GM18508 (cell line): ENCODE results near the gene NR3C2.

ENCODE experiments used
- ATAC-seq: cut with Tn5 transposase; IDR thresholded peaks from one replicate; pipeline ENCODE4 v1.9.1; 2021; ENCODE audit warnings: moderate number of reproducible peaks; ENCODE audit not compliant: insufficient read depth, unreplicated experiment

NR3C2 gene

GRCh38 chr4:148435654-148436406 is 6.4 kb downstream of the NR3C2 start:
- no peak for ATAC-seq

DNA sequence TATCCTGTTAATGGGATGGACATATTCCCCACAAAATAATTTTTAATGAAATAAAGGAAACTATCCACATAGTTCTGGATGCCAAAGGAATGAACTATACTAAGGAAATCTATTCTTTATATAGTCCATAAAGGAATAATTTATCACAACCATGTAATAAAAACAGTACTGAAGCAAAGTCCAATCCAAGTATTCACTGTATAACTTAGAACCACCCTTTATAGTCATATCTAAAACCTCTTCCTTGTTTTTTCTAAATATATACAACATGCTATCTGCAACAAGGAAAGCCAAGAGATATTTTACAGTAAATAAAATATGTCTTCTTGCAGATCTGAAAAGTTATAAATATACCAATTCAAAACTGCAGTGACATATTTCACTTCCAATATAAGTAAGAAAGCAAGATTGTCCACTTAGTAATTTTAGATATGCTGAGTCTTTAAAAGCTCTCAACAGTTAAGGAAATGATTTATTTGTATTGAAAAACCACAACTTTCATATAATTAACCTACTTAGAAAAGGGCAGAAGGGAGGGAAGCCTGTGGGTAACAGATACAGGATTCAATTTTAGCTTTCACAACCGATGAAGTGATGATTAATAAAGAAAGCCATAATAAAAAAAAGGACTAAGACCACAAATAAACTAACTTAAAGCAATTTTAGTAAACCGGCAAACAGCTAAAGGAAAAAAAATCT is 8.0 kb downstream of the NR3C2 start:
- peak; percentile 65 for ATAC-seq

DNA sequence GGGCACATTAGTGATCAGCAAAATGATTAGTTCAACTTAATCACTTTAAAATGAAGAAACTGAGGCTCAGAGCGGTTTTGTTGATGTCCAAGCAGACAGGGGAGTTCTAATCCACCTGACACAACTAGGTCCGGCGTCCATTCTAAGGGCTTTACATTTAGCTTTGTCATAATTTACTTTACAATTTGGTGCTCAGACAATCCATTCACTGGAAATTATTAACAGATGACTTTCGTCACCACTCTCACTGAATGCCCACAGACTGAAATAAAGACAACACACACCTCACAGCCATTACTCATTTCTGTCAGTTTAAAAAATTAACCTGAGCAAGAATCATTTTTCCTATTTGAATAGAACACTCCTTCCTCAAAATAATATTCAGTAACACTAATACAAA is 10.8 kb downstream of the NR3C2 start:
- no peak for ATAC-seq

- no peak for ATAC-seq
Measured at GRCh38 chr4:148430854-148431253, 11.4 kb downstream of the NR3C2 start.

GRCh38 chr4:148429206-148429605 is 13.0 kb downstream of the NR3C2 start:
- no peak for ATAC-seq

DNA sequence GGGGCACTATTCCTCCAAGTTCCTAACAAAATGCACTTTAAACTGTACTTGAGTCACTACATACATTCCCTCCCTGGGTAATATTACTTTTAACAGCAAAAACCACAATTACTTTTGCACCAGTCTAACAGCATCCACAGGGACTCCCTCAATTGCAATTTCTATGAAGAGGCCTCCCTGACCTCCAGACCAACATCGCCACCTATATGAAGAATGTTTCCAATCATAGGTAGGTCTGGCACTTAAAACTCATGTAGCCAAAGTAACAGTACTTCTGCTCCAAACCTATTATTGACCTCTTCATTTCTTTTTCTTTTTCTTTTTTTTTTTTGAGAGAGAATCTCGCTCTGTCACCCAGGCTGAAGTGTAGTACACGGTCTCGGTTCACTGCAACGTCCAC is 15.6 kb downstream of the NR3C2 start:
- no peak for ATAC-seq

DNA sequence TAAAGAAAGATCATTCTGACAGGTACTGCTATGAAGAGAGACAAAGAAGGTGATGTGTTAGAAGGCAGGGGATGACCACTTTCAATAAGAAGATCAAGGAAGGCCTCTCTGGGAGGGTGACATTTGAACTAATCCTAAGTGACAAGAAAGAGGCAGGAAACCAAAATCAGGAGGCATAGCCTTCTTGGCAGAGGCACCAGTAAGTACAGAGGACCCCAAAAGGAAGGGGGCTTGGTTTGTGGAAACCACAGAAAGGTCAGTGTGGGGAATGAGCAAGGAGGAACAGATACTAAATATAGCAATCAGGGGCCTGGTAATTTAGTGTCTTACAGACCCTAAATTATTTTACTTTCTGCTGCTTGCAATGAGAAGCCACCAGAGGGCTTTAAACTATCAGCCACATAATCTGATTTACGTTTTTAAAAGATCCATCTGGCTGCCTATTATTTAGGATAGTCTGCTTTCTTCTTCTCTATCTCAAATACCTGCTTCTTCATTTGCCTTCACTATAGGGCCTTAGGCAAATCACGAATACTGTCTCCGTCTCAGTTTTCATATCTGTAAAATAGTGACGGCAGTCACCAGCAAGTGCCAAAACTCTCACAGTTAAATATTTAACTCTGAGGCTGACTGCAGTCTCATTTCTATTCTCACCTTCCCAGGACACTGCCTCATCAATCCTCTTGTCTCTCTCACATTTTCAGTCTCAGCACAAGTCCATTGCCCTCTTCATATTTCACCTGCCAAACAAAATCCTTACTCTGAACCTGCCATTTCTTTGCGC is 16.7 kb downstream of the NR3C2 start:
- ATAC-seq = peak; percentile 97

DNA sequence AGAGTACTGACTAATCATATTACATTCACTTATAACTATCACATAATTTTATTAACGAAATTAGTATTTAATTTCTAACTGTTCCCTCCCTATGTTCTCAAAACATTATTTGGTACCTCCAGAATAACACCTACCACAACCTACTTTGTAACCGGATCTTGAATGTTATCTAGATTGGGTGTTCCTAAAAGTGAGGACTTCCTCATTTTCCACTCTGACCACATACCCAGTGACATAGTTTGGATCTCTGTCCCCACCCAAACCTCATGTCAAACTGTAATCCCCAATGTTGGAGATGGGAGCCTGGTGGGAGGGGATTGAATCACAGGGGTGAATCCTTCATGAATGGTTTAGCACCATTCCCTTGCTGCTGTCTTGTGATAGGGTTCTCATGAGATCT is 21.8 kb downstream of the NR3C2 start:
- no peak for ATAC-seq

DNA sequence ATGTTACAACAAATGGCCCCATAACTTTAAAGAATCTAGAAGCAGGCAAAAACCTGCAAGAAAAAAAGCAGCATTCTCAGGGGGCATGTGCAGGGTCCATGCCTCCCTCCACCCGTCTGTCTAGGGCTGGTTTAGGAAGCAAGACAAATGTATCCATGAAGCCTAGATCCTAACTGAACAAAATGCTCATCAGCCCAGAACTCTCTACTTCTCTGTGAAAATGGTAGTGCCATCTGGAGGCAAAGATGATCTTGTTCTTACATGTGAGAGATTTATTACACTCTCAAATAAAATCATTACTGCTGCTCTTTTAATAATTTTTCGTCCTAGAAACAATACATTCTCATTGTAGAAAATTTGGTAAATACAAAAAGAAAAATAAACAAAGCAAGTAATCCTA is 26.7 kb downstream of the NR3C2 start:
- ATAC-seq = no peak

- ATAC-seq = no peak
Measured at GRCh38 chr4:148412460-148412994, 29.7 kb downstream of the NR3C2 start.

GRCh38 chr4:148405161-148405893 is 36.9 kb downstream of the NR3C2 start:
- no peak for ATAC-seq

DNA sequence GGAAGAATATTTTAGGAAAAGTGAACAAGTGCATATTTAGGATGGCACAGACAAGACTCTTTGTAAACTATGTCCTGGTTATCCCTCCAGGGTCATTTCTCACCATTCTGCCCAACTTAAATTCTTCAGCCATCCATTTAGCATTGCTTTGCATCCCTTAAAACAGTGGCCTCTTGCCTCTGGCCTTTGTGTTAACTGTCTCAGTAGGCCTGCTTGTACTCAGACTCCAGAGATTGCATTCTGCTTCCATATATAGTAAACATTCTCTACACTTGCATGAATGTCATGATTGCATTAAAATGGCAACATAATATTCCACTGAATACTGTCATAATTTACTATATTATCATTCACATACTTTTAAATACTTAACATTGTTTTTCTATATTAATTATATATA is 43.2 kb downstream of the NR3C2 start:
- no peak for ATAC-seq

- no peak for ATAC-seq
Measured at GRCh38 chr4:148397771-148398170, 44.4 kb downstream of the NR3C2 start.

GRCh38 chr4:148396986-148397673 is 45.1 kb downstream of the NR3C2 start:
- ATAC-seq = no peak

DNA sequence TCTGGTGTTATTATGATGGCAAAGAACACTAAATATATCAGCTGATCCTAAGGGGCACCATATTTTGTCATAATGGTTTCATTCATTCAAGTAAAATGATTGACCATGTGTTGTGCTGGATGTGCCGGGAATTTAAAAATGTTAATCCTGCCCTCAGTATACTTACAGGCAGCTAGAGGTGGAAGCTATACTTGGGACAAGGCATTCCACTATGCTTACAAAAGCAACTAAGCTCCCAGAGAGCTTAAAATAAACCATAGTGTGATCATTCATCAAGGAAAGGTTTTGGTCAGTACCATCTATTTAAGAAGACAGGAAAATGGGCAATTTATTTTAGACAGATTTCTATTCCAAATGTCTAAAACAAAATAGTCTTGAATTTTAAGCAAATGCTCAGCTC is 46.4 kb downstream of the NR3C2 start:
- ATAC-seq = no peak

GRCh38 chr4:148391056-148391455 is 51.2 kb downstream of the NR3C2 start:
- ATAC-seq = no peak

- ATAC-seq = no peak
Measured at GRCh38 chr4:148390311-148390710, 51.9 kb downstream of the NR3C2 start.

GRCh38 chr4:148380291-148380690 is 61.9 kb downstream of the NR3C2 start:
- ATAC-seq = no peak

- ATAC-seq = no peak
Measured at GRCh38 chr4:148376151-148376550, 66.1 kb downstream of the NR3C2 start.

GRCh38 chr4:148375584-148375983 is 66.6 kb downstream of the NR3C2 start:
- ATAC-seq = no peak
